Stimulated activated CD8-positive, alpha-beta memory T cell treated with anti-CD3 and anti-CD28 coated beads, Interleukin-15, amount 100 ng/mL, for 4 hours (primary cell): Measurements from ENCODE around the gene EPHA1.
"Not testable (repeated sequence)": the region's sequence is repeated elsewhere in the genome, so short reads cannot be mapped to it uniquely, and the experiment has no call there.

ENCODE experiments used
- DNase-seq, 2 donors: peaks; one replicate each; pipeline ENCODE4 v3.0.0-alpha.2; 2020; ENCODE audit warnings: low read depth in 2 of 2

The EPHA1 gene

GRCh38 chr7:143405173-143406001, 3.3 kb downstream of the EPHA1 start:
- DNase-seq, result no peak

GRCh38 chr7:143402233-143402632, 6.4 kb downstream of the EPHA1 start:
- DNase-seq, result not testable (repeated sequence)

DNA sequence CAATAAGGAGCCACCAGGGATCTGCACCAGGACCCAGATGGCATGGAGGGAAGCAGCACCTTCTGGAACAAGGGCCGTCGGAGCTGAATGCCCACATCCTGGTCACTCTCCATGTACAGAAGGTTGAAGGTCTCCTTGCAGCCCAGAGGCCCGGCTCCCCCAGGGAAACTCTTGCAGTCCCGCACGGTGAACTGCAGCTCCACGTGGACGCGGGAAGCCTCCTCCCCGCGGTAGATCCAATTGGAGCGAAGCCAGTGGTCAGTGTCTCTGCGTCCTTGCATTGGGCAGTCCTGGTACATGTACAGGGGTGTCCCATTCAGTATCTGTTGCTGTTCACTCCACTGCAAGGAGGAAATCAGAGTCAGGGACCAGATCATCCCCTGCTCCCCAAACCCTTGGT, 7.4 kb downstream of the EPHA1 start:
- no peak for DNase-seq

DNA sequence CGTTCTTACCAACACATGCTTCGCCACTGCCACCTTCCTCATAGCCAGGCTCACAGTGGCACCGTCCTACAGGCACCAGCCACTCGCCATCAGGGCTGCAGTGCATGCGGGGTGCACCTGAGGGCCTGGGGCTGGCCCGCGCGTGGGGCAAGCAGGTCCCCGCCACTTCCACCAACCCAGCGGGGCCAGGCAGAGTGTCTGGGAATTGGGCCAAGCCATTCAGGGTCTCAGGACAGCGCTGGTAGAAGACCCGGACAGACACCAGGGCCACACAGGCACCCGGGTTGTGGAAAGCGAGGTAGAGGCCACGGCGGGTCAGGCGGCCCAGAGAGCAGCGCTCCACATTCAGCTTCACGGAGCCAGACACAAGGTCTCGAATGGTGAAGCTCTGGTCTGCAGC, 9.0 kb downstream of the EPHA1 start:
- no peak for DNase-seq

GRCh38 chr7:143399151-143399550, 9.5 kb downstream of the EPHA1 start:
- DNase-seq, result no peak

DNA sequence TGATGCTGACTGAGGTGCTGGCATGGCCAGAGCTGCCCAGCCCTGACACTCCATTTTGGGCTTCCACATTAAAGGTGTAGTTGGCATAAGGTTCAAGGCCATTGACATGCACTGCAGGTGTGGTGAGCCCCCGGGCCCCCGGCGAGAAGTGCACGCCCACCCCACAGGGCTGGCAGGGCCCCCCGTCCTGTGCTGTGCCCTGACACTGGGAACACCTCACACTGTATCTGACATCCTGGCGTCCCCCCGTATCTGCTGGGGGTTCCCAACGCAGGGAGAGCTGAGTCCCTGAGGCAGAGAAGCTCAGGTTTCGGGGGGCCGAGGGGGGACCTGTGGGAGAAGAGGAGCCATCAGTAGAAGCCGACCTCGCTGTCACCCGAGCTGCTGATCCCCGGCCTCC, 10.0 kb downstream of the EPHA1 start:
- DNase-seq, result no peak

- no peak for DNase-seq
Measured at GRCh38 chr7:143397710-143398530, 10.7 kb downstream of the EPHA1 start.

DNA sequence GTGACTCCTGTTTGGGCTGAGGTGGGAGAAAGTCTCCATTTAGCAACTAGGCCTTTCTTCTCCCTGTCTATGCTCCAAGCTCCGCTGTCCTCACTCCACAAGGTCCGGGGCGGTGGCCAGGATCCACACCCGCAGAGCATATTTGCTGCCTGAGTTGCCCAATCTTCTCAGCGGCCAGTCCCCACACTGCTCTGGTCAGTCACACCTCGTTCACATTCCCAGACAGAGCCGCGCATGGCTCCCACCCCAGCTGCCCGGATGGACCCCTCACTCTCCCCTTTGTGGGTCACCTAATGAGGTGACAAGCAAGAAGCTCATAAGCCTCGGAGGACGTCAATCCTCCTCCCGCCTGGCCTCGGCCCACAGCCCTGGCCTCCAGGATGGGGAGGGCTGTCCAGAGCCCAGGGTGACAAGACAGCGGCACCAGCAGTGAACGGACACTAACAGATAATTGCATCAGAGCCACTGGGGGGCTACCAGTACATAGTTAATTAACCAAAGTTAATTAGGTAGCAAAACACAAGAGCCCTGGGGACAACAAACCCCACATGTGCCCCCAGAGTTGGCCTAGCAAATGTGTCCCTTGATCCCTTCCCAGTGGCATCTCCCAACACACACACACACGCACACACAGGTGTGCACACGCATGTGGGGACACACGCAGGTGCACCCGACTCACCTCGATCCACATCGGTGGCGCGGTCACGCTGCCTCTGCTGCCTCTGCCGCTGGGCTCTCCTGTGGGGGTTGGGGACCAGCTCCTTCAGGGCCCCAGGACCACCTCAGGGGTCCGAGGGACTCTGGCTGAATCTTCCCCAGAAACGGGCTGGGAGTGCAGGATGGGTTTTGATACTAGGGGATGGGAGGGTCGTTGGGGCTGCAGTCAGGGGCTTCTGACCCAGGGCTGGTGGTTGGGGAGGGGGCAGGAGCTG, 11.8 kb downstream of the EPHA1 start:
- DNase-seq, result no peak

- DNase-seq, result no peak
Measured at GRCh38 chr7:143396182-143396581, 12.5 kb downstream of the EPHA1 start.

DNA sequence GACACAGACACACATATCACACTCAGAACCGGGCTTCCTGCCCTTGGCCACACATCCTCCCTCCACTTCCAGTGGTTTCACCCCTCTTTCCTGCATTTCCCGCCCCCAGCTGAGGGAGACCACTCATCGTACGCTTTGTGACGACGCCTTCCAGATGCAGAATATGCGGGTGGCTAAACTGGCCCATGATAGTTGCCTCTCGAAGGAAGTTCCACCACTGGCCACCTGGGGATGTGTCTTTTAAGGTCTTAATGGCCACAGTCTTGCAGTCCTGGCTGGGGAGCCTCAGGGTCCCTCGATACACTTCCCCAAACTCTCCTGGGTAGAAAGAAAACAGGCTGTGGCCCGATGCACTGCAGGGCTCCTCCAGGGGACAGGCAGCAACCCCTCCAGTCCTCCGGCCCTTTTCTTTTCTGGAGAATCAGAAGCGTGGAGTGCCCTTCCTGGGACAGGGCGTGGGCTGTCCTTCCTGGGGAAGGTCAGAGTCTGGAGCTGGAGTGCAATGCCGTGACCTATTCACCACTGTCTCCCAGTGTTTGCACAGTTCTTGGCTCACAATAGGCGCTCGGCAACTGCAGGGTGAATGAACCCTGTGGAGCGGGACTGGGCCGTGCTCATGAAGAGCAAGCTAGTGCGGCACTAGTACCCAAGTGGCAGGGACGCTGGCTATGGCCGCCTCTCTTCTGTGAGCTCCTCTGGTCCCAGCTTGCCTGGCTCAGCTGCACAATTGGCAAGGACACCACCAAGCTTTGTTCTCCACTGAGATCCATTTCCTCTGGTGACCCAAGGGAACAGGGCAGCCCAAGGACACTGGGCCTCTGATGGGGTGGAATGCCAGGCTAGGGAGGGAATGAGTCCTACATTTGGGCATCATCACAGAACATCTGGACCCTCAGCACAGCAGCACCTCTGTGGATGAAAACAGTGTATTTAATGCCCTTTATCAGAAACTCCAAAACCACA, 13.2 kb downstream of the EPHA1 start:
- no peak for DNase-seq

DNA sequence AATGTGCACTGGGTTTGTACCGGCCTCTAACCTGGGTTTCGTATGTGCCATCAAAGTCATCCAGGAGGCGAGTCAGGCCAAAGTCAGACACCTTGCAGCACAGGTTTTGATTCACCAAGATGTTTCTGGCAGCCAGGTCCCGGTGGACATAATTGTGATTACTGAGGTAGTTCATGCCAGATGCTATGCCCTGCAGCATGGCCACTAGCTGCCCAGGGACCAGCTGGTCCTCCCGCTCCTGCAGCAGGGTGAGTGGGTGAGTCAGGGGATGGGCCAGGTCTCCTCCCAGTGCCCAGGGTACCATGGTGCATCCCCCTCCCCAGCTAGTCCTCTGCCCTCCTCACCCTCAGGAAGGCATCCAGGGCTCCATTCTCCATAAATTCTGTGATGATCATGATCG, 13.9 kb downstream of the EPHA1 start:
- no peak for DNase-seq

- no peak for DNase-seq
Measured at GRCh38 chr7:143394068-143394467, 14.6 kb downstream of the EPHA1 start.

- no peak for DNase-seq
Measured at GRCh38 chr7:143393267-143394041, 15.2 kb downstream of the EPHA1 start.

- DNase-seq, result no peak
Measured at GRCh38 chr7:143392875-143393266, 15.8 kb downstream of the EPHA1 start.

GRCh38 chr7:143392427-143392826, 16.2 kb downstream of the EPHA1 start:
- DNase-seq, result not testable (repeated sequence)

DNA sequence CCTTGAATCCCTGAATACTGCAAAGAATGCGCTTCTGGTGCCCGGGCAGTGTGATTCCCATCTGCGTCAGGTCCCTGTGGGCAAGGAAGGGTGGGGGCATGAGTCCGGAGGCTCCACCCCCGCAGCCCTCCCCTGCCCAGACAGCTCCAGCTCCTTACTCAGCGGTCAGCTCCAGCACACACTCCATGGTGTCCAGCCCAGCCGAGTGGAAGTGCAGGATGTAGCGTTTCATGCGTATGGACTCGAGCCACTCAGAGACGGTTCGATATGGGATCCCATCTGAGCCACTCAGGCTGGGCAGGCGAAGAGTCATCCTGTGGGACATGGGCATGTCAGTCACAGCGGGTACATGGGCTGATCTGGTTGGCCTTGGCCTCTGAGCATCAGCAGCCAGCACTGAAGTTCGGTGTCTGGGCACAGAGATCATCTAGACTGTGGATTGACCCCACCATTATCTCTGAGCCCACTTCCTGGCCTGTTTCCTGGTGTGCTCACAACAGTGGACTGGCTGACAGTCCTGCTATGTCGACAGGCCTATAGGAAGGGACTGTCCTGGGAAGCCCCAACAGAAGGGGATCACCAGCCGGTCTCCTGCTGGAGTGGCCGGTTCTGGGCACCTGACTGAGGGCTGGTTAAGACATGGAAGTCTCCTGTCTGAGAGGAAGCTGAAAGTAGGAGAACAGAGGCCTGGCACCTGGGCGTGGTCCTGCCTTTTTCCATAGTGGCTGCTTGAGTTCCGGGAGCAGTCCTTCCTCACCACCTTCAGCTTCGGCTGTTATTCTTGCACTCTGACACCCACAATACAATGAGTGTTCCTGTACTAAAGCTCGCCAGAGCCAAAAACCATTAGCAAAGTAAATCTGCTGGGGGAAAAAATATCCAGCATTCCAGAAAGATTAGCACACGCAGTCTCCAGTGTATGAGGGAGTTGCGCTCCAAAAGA, 16.9 kb downstream of the EPHA1 start:
- DNase-seq, result no peak

DNA sequence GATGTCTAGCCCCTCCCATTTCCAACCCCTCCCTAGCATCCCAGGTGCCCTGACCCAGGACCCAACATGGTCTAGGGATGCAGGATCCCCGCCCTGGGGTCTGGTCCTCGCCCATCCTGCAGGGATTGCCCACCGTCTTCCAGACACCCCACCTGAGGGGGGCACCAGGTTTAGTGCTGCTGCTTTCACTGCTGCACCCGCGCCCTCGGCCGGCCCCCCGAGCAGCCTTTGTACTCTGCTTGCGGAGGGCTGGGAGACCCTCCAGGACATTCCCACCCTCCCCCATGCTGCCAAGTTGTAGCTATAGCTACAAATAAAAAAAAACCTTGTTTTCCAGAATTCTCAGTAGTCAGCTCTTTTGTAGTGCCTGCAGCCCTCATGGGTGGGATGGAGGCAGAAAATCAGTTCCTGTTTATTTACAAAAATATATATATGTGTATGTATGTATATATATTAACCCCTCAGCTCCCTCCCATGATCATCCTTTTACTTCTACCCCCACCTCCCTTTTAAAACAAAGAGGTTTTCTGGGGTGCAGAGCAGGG, 17.8 kb downstream of the EPHA1 start:
- DNase-seq, result no peak

DNA sequence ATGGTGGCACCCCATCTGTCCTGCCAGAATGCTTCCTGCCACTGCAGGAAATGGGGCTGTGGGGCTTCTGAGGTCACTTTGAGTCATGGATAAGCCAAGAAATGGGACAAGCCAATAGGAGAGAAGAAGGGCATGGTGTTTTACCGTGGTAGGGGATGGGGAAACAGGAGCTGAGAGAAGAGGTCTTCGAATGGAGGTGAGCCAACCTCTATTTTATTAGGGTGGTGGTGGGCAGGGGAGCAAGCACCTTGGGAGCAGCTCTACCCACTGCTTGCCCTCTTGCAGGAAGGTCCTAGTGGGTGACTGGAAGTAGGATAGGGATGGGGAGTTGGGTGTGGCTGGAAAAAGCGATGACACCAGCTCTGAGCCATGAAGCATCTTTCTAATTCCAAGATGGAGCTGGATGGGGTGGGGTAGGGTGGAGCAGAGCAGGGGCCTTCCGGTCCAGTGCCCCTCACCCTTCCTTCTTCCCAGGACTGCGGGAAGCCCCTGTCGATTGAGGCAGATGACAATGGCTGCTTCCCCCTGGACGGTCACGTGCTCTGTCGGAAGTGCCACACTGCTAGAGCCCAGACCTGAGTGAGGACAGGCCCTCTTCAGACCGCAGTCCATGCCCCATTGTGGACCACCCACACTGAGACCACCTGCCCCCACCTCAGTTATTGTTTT, 18.4 kb downstream of the EPHA1 start:
- DNase-seq, result no peak
